NCI-H345 treated with DMSO at 0.1 percent for 48 hours (cell line): ENCODE results near the gene ARL4A.

Experiments
- DNase-seq: peaks from one replicate; lab custom pipeline; 2025; ENCODE audit not compliant: unreplicated experiment; lab: John Stamatoyannopoulos, UW

The ARL4A gene

GRCh38 chr7:12722636-12723605 lies 35.5 kb downstream of the ARL4A start:
- no peak for DNase-seq

GRCh38 chr7:12725575-12726316 lies 38.3 kb downstream of the ARL4A start:
- no peak for DNase-seq

GRCh38 chr7:12726908-12727307 lies 39.5 kb downstream of the ARL4A start:
- no peak for DNase-seq

- no peak for DNase-seq
These were observed 40.2 kb downstream of the ARL4A start for GRCh38 chr7:12727455-12728191.

GRCh38 chr7:12728192-12728538 lies 40.7 kb downstream of the ARL4A start:
- DNase-seq: no peak

GRCh38 chr7:12729112-12729511 lies 41.7 kb downstream of the ARL4A start:
- peak; percentile 94 for DNase-seq

GRCh38 chr7:12730523-12730922 lies 43.1 kb downstream of the ARL4A start:
- DNase-seq: no peak

GRCh38 chr7:12731214-12731656 lies 43.8 kb downstream of the ARL4A start:
- DNase-seq: no peak

- DNase-seq: no peak
These were observed 44.3 kb downstream of the ARL4A start for GRCh38 chr7:12731775-12732174.

GRCh38 chr7:12732428-12732827 lies 45.0 kb downstream of the ARL4A start:
- no peak for DNase-seq

GRCh38 chr7:12735923-12736322 lies 48.5 kb downstream of the ARL4A start:
- no peak for DNase-seq

- DNase-seq: no peak
These were observed 49.9 kb downstream of the ARL4A start for GRCh38 chr7:12737373-12737772.

GRCh38 chr7:12737836-12738235 lies 50.4 kb downstream of the ARL4A start:
- no peak for DNase-seq

GRCh38 chr7:12738665-12739064 lies 51.2 kb downstream of the ARL4A start:
- no peak for DNase-seq
